Glomerular endothelial cell (primary cell): ENCODE measurements around the gene TMEM233. TPM values are rescaled to one million over a fixed set of nuclear protein-coding genes. Genes with fewer than 3 reads are reported as not detected.

Source experiments
- DNase-seq: peaks from one replicate; pipeline ENCODE4 v3.0.0-alpha.2; 2011; ENCODE audit warnings: low read depth, low spot score; ENCODE audit errors: extremely low read depth
- total RNA-seq: library from RNA; depleted of rRNA; stranded (reverse); fragments of >200 nt; gene quantifications from 2 replicates; pipeline ENCODE4 v1.2.3, GENCODE V29; 2015

TMEM233 gene
- total RNA-seq = 1.8 and 1.9 TPM in 2 replicates

DNA sequence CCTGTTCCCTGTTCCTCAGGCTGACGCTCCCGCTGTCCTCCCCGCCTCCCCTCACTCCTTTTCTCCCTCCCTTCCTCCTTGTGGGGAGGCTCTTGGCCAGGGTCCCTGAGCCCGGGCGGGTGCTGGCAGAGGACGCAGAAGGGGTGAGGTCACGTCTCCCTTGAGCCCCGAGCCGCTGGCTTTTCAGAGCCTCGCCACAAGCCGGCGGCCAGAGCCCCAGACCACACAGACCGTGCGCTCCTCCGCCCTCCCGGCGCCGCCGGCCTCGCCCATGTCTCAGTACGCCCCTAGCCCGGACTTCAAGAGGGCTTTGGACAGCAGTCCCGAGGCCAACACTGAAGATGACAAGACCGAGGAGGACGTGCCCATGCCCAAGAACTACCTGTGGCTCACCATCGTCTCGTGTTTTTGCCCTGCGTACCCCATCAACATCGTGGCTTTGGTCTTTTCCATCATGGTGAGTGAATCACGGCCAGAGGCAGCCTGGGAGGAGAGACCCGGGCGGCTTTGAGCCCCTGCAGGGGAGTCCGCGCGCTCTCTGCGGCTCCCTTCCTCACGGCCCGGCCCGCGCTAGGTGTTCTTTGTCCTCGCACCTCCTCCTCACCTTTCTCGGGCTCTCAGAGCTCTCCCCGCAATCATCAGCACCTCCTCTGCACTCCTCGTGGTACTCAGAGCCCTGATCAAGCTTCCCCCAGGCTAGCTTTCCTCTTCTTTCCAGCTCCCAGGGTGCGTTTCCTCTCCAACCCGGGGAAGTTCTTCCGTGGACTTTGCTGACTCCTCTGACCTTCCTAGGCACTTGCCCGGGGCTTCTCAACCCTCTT lies at the start of gene TMEM233:
Gene TMEM233, plus strand, starts transcription at position 197 of the 821 bp plus-strand sequence. Its CDS starts 75 bp downstream, at position 272.
- no peak for DNase-seq

DNA sequence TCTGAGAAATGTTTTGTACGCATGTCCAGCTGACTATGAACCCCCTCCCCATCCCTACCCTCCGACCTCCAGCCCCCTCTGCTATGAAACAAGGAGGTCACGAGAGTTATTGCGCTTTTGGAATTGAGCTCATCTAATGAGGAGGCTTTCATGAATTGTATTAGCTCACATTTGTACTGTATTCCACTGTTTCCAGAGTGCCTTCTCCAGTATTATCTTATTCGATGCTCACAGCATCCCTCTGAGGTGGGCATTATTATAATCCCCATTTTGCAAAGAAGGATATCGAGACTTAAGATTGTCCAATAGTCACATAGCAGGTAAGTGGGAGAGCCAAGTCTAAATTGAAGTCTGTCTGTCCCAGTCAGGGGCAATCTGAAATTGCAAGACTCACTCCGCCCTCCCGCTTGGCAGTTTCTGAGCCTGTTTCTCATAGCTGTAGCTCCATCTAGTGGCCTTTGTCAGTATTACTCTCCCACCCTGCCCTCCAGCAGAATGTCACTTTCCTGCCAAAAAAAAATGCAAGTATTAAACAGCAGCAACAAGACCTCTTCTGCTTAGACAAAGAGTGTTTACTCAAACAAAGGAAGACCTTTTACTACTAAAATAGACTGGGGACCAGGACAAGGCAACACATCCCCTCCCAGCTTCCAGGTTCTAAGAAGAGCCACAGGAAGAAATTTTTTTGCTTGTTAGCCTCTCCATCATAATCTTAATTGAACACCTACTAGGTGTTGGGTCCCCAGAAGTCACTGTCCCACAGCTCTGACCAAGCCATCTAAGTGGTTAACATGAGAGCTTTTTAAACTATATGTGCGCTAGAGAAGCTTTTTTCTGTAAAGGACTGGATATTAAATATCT lies 48.6 kb upstream of the TMEM233 start:
- DNase-seq = peak; percentile 34

DNA sequence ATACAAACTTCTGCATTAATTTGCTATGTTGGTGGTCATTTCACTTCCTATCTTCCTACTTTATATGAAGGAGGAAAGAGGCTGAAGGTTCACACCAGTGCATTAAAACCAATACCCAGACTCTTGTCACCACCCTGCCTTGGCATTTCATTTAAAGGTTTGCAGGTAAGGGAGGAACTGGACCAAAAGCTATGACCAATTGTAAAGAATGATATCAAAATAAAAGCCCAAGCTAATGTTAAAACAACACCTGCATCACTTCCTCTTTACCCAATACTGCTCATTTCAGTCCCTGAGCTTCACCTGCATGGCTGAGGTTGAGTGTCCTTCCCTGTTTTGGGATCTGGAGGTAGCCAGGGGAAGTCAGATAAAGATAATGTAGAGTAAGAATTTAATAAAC lies 47.2 kb upstream of the TMEM233 start:
- DNase-seq = no peak

DNA sequence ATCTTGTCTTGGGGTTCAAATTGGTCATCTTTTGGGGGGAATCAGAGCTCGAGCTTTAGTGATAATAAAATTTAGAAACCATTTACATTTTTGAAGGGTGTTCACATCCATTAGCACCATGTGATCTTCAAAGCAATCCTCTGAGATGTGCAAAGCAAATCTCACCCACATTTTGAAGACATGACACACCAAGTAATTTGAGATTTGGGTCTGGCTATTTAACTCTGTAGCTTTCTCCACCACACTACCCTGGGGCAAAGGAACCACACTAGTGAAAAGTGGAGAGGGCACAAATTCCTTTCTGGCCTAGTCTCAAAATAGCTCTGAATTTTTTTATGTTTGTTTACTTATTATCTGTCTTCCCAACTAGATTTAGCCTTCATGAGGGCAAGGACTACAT lies 46.6 kb upstream of the TMEM233 start:
- no peak for DNase-seq

DNA sequence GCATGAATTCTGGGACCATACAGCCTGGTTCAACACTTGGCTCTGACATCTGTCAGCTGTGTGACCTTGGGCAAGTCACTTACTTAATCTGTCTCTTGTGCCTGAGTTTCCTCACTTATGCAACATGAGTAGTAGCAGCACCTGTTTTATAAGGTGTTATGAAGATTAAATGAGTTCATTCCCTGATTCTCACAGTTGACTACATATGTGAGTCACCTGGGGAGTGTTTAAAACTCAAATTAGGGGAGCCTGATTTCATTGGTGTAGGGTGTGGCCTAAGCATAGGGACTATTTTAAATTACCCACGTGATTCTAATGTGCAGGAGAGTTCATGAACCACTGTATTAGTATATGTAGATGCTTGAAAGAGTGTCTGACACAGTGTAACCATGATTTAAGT lies 36.7 kb upstream of the TMEM233 start:
- no peak for DNase-seq

DNA sequence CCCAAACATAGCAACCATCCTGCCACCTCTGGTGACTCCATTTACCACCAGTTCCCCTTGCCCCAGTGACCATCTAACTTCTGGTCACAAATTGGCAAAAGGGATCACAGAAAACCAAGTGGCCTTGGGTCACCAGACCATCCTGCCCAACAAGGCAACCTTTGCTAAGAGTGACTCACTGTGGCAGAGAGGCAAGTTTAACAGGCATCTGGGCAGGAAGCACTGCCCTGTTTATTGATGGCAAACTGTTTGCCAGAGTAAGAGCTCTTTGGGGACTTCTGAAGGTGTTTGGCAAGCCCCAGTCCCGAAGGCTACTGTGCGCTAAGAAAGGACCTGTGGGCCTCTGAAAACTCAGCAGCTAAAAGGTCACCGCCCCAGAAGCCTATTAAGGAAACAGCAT lies 28.2 kb upstream of the TMEM233 start:
- no peak for DNase-seq

DNA sequence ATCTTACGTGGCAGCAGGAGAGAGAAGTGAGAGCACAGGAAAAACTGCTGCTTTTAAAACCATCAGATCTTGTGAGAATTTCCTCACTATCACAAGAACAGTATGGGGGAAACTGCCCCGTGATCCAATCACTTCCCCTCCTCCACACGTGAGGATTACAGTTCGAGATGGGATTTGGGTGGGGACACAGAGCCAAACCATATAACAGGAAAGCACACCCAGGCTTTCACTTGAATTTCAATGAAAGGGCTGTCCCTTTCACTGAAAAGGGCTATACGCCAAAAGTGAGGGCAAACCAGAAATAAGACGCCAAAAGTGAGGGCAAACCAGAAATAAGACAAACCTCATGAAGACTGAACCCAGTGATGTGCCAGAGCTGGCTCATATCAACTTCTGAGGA lies 22.8 kb upstream of the TMEM233 start:
- no peak for DNase-seq

DNA sequence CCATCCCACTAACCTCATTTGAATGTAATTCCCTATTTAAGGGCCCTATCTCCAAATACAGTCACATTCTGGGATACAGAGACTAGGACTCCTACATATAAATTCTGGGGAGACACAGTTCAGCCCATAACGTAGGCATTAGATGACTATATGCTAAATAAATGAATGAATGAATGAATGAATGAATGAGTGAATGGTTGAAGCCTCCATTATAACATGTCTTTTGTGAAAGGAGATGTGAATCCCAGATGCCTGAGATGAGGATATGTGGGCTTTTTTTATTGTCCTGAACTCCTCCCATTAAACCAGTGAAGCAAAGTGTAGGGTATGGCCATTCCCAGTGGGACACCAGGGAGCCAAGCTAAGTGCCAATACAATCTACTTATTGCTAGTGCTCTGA lies 20.5 kb upstream of the TMEM233 start:
- no peak for DNase-seq

DNA sequence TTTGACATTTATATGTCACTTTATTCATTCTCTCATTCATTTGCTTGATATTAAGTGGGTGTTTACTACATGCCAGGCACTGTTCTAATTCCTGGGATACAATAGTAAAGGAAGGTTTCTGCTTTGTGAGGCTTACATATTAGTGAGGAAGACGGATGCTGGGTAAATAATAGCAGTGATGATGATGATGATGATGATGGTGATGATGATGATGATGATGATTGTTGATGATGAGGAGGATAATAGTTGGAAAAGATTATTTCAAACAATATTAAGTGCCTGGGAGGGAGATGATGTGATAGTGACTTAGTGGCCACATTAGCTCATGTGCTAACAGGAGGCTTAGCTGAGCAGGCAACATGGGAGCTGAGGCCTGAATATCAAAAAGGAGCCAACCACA lies 19.3 kb upstream of the TMEM233 start:
- no peak for DNase-seq

DNA sequence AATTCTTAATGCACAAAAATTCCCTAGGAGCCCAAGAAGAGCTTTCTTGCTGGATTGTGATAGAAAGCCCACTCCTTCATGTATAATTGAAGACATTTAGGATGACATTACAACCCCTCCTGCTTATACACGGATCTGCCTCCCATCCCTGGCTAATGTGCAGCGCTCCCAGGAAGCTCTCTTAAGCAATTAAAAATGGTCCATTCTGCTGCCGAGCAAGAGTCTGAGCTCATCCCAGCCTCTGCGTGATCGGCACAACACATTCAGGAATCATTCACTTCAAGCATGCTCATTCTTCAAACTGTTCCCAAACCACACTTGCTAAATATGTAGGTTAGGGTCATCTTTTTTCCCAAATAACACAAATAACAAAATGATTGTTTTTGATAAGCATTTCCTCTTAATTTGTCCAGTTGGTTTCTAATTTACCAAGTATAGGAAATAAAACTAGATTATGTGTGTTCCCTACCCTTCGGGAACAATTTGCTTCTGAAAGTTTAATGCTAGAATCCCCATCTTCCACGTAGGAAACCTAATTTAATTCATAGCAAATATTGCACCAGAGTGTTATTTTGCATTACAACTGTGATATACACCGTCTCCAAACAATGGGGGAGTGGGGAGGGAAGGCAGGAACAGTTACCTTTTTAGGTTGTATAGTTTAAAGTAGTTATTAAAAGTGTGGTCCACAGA lies 17.3 kb upstream of the TMEM233 start:
- DNase-seq = no peak

DNA sequence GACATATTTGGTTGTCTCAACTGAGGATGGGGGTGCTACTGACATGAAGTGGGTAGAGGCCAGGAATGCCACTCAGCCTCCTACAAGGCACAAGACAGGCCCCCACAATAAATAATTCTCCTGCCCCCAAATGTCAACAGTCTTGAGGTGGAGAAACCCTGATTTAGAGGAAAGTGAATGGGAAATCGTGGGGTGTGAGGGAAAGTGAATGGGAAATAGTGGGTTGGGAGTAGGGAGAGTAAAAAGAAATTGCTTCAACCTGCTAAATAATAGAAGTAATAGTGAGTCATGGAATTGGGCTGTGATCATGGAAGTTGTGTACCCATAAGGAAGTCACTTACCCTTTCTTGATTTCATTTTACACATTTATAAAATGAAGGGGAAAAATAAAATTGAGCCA lies 16.7 kb upstream of the TMEM233 start:
- DNase-seq = no peak

DNA sequence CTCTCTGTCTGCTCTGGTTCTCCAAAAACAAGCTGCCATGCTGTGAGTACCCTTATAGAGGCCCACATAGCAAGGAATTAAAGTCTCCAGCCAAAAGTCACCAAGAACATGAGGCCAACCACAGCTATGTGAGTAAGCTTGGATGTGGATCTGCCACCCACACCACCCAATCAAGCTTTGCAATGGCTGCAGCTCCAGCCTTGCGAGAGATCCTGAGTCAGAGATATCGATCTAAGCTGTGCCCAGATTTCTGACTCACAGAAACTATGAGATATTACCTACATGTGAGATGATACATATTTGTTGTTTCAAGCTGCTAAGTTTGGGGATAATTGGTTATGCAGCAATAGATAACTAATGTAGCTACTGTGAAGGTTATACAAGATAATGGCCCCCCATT lies 15.5 kb upstream of the TMEM233 start:
- no peak for DNase-seq

DNA sequence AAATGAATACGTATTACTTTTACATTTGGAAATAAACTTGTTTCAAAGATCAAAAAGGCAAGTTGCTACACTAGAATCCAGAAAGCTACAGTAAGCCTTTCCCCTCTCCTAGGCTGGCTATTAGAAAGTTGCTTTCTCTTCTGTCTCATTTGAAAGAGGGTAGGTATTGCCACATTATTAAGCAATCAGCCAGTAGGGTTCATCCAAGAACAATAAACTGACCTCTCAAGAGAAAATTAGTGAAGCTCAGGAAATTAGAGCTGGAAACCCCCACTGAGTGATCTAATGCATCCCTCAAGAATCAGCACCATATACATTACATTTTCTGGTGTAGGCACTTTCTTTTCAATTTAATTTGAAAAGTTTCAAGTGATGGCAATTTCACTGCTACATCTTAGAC lies 4.5 kb upstream of the TMEM233 start:
- no peak for DNase-seq

DNA sequence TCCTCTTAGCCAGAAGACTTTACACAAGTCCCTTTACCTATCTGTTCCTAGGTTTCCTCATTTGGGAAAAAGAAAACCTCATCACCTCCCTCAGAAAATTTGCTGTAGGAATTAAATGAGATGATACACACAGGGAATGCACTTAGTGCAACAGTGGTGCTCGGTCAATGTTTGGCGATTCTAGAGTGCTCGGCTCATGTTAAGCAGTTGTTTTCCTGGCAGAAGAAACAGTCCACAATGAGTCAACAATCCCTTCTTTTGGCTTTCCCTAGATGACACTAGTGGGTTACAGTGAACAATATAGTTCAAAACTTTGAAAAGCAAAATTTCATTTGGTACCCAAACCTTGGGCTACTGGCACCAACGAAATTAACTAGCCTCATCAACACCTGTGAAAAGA lies 3.9 kb upstream of the TMEM233 start:
- no peak for DNase-seq

DNA sequence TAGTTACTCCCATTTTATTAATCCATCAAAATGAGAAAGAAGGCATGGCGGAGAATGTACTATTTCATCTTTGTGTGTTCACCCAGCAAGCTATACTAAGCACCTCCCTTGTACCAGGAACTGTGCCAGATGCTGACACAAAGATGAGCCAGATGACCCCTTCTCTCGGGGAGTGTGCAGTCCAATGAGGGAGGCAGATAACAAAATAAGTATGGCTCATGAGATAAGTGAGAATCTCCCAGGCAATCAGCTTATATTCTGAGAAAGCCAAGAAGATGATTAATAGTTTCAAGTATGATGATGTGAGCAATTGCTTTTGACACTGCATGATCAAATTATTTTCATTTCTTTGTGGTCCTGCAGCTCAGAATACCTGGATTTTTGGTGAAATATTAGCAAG lies 1.3 kb upstream of the TMEM233 start:
- DNase-seq = no peak

DNA sequence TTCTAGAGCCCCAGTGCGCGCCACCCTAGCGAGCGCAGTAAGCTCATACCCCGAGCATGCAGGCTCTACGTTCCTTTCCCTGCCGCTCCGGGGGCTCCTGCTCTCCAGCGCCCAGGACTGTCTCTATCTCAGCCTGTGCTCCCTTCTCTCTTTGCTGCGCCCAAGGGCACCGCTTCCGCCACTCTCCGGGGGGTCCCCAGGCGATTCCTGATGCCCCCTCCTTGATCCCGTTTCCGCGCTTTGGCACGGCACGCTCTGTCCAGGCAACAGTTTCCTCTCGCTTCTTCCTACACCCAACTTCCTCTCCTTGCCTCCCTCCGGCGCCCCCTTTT lies 791 bp downstream of the TMEM233 start:
- no peak for DNase-seq

DNA sequence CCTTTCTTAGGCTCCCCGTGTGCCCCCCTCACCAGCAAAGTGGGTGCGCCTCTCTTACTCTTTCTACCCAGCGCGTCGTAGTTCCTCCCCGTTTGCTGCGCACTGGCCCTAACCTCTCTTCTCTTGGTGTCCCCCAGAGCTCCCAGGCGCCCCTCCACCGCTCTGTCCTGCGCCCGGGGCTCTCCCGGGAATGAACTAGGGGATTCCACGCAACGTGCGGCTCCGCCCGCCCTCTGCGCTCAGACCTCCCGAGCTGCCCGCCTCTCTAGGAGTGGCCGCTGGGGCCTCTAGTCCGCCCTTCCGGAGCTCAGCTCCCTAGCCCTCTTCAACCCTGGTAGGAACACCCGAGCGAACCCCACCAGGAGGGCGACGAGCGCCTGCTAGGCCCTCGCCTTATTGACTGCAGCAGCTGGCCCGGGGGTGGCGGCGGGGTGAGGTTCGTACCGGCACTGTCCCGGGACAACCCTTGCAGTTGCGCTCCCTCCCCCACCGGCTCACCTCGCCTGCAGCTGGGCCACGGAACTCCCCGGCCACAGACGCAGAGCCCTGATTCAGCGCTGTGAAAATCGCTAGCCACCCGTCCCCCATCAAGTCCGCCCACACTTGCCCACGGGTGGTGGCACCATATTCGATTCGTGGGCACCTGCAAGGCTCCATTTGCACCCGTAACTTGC lies 1.3 kb downstream of the TMEM233 start:
- DNase-seq = no peak

DNA sequence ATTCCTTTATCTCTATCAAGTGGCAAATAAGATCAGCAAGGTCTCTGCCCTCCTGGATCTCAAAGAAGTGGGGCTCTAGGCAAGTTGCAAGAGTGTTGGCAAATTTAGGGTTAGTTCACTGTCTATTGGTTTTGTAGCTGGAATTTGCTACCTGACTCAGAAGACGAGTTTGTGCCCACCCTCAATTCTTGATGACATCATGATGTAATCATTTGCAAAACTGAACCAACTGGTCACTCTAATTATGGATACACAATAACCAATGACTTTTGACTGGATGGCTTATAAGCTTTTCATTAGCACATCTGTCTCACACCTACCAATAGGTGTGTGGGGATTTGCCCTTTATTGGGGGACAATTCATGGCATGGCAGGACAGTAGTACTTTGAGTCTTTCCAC lies 4.6 kb downstream of the TMEM233 start:
- no peak for DNase-seq

DNA sequence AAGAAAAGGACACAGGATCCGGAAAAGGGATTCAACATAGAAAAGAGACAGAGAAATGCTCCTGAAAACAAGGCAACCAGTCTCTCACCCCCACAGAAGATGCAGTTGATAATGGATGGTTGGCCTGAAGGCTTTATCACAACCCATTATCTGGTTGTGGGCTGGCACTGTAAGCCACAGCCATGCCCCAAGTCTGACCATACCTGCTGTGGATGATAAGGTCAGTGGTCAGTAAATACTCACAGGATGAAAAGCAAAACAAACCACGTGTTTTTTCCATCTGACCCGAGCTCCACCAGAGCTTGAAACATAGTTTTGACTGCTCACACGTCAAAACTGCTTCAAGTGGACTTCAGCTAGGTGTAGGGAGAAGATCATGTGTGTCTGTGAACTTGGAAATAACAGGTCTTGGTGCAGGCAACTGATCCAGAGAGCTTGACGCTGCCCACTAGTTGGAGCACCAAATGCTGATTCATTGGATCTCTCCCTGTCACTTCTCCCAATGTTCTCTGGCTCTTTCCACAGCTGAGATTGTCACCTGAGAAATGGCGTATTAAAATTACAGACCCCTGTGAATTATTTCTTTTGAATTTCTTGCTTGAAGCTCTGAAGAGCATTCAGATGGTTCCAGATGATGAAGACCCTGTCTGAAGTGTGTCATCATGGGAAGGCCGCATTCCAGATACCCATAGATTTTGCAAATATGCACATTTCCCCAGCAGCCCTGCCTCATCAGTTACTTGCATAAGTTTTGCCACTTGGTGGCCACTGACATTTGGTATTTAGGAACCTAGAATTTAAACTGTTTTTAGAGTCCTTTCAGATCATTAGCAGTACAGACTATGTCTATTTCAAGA lies 8.5 kb downstream of the TMEM233 start:
- DNase-seq = no peak

DNA sequence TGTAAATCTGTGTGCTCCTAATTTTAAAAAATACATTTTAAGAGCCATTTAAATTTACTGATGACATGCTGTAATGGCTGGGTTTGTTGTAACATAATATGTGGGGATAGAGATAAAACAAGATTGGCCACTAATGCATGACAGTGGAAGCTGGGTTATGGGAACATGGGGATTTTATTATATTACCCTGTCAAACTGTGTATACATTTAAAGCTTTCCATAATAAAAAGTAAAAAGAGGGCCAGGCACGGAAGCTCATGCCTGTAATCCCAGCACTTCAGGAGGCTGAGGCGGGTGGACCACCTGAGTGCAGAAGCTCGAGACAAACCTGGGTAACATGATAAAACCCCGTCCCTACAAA lies 9.1 kb downstream of the TMEM233 start:
- no peak for DNase-seq
